GM19099 (cell line): ENCODE results near the gene PFKFB2.

ENCODE experiments used
- POLR2A ChIP-seq: IDR thresholded peaks from 3 replicates; pipeline ENCODE4 v1.6.1; 2011; ENCODE audit warnings: low read depth; ENCODE audit not compliant: insufficient read length; ENCODE audit errors: extremely low read depth

Gene PFKFB2

DNA sequence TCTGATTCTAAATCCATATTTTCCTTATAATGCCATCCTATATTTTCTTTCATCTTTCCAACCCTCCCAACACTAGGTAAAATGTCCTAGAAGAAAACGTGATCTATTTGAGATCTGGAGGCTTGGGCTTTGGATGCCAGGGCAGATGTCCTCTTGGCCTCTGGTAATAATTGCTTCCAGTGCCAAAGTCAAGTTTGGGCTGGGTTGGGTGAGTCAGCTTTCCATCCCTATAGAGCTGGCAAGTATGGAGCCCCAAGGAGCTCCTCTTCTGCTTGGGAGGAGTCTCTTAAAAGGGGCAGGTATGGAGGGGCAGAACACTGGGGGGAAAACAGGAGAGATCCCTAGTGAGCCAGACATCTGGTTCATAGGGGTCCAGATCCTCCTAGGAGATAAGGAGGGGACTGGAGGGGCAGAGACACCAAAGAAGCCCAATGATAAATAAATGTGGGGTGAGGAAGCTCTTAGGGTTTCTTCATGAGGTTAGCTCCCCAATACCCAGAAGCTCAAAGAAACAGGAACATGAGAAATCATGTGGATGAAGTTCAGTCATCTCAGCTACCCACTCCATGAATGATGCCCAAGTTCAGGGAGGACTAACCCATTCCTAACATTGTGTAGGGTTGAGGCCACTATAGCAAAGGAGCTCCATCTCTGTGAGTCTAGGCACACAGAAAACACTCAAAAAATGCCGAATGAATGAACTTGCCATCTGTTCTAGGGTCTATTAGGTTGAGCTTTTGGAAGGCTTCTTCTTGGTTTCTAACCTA is 24.0 kb upstream of the PFKFB2 start:
- no peak for TF ChIP-seq POLR2A

DNA sequence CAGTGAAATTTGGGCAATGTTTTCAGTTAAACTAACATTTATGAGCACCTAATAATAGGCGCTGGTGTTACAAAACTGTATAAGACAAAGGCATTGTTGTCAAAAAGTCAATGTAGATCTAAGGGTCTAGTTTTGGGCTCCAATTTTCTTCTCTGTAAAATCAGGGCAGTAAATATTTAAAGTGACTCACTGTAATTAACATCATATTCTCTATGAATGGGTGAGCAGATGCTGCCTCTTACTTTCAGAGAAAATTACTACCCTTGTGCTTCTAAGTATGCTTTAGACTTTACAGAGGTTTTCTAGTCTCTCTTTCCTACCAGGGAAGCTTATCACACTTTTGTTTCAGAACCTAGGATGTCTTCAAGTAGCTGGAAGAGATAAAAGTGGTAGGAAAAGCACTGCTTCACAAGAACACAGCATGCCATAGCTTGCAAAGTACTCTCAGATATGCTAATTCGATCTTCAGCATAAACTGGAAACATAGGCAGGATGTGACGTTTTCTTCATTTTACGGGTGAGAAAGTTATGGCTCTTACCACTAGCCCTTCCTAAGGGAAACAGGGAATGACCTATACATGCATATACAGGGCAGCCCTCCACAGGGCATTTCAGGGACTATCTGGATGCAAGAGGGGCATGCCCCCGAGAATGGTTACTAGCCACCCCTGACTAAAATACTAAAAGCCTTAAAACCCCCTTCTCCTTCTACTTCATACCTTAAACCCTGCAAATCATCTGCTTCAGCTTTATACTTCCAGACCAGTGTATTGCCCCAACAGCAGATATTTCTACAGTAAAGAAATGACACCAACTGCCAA is 23.2 kb upstream of the PFKFB2 start:
- TF ChIP-seq POLR2A = no peak

DNA sequence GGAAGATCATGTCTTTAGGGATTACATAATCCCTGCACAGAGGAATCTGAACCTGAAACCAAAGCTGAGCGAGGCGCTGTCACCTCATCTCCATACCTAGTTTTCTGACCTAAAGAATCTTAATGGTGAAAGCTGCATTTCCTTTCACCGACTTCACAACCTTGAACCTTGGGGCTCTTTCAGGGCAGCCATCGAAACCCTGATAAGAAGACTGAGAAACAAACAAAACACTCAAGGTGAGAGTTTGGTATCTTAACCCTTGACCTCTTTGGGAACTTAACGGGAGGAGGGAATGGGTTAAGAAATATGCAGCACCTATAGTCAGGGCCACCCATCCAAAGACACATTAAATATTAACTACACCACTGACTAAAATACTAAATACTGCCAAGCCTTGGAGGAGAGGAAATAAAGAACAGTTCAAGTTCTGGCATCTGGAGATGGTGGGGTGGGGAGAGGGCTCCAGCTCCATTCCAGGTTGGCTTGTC is 22.5 kb upstream of the PFKFB2 start:
- no peak for TF ChIP-seq POLR2A

DNA sequence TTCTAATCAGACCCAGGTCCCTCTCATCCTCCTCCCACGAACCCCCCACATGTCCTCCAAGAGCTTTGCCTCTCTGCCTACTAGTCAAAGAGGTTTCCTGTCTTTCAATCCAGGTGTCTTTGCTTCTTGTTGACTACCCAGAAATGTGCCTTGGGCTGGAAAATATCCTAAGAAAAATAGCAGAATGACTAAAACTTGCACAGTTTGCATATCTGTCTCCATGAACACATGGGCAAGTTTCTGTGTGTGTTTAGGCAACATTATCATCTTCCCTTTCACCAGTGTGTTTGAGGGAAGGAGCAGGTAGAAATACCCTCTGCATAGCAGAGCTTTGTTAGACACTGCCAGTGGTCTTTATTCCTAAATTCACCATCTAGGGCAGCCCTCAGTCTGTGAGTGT is 22.1 kb upstream of the PFKFB2 start:
- no peak for TF ChIP-seq POLR2A

DNA sequence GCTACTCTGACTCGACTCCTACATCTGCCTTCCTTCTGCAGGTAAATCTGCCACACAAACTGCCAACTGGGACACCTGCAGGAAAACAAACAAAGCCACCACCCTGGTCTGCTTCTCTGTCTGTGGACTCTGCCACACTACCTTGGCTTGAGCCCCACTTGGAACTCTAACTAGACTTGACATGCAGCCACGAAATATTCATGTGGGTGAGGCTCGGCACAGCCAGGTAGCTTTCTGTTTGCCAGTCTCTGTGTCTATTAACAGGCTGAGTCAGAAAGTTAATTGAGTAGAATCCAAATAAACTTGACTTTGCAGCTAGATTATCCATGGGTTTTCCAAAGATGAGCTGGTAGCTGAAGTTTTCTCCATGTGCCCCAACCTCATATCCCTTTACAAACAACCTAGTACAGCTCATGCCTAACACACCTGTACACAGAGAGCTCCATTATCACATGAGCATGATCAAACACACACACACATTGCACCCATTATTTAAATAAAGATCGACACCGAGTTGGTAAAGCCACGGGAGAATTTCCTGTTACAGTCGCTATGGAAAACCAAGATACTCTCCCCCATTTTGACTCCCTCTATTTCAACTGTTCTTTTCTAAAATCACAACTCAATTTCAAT is 21.3 kb upstream of the PFKFB2 start:
- no peak for TF ChIP-seq POLR2A

DNA sequence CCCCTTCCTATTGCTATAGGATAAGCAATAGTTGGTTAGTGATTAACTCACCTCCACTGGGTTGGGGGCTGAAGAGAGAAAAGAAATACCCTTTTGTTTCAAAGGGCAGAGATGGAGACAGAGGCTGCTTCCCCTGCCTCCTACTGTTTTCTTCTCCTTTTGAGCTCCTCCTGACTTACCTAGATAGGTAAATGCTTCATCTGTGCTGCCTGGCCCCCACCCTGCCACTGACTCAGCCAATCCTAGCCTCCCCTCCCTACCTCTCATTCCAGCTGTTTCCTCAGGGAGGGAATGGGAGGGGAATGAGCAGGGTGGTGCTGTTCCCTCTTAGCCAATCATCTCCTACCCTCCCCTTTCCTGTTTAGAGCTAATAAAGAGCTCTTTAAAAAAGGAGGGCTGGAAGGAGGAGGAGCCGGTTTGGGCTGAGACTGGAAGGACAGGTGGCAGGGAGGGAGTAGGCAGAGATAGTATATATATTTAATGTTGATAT is 20.5 kb upstream of the PFKFB2 start, which contains the start of gene C1orf116:
Gene C1orf116 (minus strand): TSS at position 229 of the 490 bp plus-strand sequence. CDS start 5,158 bp downstream, outside the sequence.
- TF ChIP-seq POLR2A = no peak

DNA sequence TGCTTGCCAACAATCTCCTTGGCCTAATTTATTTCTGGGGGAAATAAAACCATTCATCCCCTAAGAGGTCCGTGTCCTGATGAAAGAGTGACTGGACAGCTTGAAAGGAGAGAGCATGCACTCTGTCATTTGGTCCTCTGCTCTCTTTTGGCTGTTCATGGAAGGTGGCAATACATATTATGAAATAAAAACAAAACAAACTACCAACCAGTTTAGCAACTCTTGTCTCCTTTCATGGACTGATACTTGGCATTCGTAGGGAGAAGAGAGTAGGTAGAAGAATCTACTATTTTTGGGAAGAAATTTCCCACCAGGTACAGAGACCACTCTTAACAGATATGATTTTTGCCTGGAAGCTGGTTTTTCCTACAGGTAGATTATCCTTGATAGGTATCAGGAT is 19.8 kb upstream of the PFKFB2 start:
- TF ChIP-seq POLR2A = no peak

DNA sequence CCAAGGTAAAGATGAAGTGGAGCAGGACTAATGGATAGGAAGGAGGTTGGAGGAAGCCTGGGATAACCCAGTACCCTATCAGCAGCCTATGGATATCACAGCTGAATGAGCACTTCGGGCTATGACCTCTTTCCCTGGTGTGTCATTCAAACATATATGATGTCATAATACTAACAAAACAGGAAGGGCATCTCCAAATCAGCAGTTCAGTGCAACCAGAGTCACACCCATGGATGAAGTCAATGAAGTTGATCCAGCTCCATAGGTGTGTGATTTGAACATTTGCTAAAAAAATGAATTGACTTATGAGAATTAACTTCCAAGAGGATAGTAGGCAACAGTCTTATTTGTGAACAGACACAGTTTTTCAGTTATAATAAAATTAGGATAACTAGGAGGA is 18.9 kb upstream of the PFKFB2 start:
- TF ChIP-seq POLR2A = no peak

DNA sequence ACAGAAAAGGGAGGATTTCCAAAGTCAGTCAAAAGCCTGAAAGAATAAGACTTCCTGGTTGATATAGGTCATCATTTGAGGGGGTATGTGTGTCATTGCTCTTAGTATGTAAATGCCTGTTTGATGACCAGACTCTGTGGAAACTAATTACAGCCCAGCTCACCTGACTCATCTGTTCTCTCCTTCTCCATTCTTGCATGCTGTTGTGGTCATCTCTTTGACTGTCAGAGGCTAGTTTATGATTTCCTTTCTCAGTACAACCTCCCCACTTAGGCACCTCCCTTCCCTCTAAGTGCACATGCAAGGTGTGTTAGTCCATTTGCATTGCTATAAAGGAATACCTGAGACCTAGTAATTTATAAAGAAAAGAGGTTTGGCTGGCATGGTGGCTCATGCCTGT is 18.1 kb upstream of the PFKFB2 start:
- TF ChIP-seq POLR2A = no peak

DNA sequence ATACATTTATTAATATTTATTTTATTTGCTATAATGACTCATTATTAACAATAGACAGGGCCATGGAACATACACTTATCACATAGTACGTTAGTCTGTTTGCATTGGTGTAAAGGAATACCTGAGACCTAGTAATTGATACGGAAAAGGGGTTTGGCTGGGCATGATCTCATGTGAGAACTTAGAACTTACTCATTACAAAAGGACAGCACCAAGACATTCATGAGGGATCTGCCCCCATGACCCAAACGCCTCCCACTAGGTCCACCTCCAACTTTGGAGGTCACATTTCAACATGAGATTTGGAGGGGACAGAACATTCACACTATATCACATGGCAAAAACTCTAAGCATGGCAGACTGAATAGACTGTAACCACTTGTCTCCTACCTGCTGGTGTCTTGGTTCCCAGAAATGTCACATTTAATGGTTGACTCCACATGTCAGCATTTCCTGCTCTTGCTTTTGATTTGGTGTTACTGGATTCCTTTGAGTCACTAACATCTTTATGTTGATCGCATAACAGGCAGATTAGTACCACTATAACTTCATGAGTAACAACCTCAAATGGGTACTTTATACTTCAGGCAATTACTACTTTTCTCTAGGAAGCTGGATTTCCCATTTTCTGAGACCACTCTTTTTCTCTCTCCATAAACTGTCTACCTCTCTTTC is 17.1 kb upstream of the PFKFB2 start:
- no peak for TF ChIP-seq POLR2A

DNA sequence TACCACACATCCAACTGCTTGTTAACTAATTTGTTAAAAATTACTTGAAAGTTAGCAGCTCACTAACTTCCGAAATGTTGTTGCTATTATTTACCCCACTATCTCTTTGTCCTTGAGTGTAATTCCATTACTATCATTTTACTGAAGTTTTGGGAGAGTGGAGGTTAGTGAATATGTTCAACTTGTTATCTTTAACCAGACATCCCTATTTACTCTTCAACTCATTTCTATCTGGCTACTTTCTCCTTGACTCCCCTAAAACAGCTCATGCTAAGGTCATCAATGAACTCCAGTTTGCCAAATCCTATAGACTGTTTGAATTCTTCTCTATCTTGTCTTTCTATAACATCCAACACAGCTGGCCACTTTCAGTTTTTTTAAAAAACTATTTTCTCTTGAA is 16.2 kb upstream of the PFKFB2 start:
- TF ChIP-seq POLR2A = no peak

DNA sequence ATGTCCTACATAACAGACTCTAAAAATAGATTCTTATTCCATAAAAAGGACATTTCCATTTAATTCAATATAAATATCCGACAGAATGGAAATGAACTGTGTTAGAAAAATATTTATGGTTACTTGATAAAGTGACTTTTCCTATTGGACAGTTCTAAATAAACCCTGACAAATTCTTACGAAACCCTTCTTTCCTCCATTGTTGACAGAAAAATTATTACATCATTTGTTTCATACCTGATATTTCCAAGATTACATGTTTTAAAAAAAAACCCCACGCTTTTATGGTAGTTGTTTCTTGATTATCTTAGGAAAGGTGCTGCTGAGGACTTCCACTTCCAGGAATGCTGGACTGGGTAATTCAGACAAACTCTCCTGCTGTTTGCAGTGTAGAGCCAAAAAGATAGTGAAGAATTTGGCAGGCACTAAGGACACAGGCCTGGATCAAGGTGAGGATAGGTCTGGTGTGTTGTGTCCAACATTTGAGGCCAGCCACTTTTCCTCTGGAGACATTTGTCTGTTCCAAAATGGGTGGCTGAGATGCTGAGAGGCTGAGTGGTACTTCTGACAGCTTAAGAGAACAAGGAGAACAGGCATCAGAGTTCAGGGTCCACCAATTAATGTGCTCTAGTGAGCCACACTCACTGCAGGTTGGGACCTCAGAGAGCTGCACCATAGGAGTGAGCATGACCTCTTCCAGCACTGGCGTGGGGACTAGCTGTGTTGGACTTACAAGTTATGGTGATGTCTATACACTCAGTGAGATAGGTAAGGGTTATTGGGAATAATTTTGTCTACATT is 13.5 kb upstream of the PFKFB2 start:
- TF ChIP-seq POLR2A = no peak

DNA sequence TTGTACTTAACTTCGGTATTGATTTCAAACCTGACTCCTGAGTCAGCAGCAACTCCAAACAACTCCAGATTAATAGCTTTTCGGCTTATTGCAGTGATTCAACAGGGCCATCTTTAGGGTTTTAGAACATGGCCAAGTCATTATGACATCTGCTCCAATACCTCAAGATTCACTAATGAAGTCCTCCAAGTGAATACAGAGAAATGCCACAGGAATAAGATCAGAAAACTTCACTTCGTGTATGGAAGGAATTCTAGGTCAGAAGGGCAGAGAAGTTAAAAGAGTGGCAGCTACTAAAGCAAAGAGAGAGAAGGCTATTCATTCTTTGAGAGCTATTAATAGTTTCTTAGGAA is 12.9 kb upstream of the PFKFB2 start:
- no peak for TF ChIP-seq POLR2A

DNA sequence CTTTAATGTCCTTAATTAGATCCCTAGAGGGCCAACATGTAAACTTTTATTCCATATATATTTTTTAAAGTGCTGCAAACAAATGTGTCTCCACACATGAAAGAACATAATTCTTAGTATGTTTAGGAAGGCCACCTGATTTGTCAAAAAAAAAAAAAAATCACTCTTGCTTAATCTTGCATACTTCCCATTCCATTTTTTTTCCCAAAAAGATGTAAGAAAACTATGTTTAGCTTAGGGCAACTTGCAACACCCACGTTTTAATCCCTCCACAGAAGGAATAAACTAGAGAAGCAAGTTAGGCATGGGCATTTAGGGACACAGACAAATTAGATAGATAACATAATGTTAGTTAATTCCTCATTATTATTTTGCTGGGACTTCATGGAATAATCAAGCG is 7.6 kb upstream of the PFKFB2 start:
- TF ChIP-seq POLR2A = no peak

DNA sequence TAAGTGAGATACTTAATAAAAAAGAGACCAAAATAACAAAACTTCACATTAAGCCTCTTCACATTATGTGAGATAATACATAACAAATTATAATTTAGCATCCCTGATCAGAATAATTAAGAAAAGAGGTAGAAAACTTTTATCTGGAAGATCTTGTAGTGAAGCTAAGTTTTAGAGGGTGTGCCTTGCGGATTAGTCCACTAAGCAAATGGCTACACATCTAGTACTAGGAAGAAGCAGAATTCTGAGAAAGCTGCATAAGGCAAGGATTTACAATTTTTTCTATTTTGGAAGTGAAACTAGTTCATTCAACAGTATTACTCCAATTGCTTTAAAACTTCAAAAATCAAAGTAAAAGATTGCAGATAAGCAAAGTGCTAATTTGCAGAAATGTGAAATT is 5.6 kb upstream of the PFKFB2 start:
- no peak for TF ChIP-seq POLR2A

DNA sequence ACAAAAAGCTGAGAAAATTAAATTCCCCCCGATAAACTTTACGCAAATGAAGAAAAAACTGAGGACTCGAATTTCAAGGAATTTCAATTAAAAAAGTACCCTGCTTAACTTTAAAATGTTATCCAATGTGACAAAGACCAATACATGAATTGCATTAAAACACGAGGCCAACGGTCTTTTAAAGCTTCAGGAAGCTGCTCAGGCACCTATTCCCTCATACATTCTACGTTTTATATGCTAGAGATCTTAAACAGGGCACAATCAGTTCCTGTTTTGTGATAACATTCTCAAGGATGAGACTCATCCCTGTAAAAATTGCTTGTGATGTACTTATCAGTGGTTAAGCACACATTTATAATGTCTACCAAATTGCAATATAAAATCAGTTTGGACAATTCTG is 5.0 kb upstream of the PFKFB2 start:
- no peak for TF ChIP-seq POLR2A
